ENCODE measurements around the gene GPR25. TPM values are rescaled to one million over a fixed set of nuclear protein-coding genes. Genes with fewer than 3 reads are reported as not detected.

The GPR25 gene
- total RNA-seq, 1 experiment from 2014 or later, result not detected

GRCh38 chr1:200894712-200895442, 22.1 kb downstream of the GPR25 start, which contains the start of gene INAVA:
Gene INAVA (plus strand): TSS chr1:200894900. CDS start chr1:200898401, 3,501 bp downstream.
- DNase-seq (ENCODE audit: extremely low read depth, low read depth), result no peak

GRCh38 chr1:200895443-200895789, 22.6 kb downstream of the GPR25 start:
- DNase-seq (ENCODE audit: extremely low read depth, low read depth), result no peak

GRCh38 chr1:200895801-200896530, 23.2 kb downstream of the GPR25 start:
- no peak for DNase-seq (ENCODE audit: extremely low read depth, low read depth)

- no peak for DNase-seq (ENCODE audit: extremely low read depth, low read depth)
These were observed 23.9 kb downstream of the GPR25 start for GRCh38 chr1:200896531-200897196.

- no peak for DNase-seq (ENCODE audit: extremely low read depth, low read depth)
These were observed 24.5 kb downstream of the GPR25 start for GRCh38 chr1:200897259-200897658.

- no peak for DNase-seq (ENCODE audit: extremely low read depth, low read depth)
These were observed 26.2 kb downstream of the GPR25 start for GRCh38 chr1:200899015-200899386.

- DNase-seq (ENCODE audit: extremely low read depth, low read depth), result no peak
These were observed 26.7 kb downstream of the GPR25 start for GRCh38 chr1:200899451-200899915.

GRCh38 chr1:200899954-200900867, 27.4 kb downstream of the GPR25 start:
- DNase-seq (ENCODE audit: extremely low read depth, low read depth), result no peak

- DNase-seq (ENCODE audit: extremely low read depth, low read depth), result no peak
These were observed 28.1 kb downstream of the GPR25 start for GRCh38 chr1:200900877-200901276.

- DNase-seq (ENCODE audit: extremely low read depth, low read depth), result no peak
These were observed 28.6 kb downstream of the GPR25 start for GRCh38 chr1:200901350-200901749.

GRCh38 chr1:200901796-200902444, 29.1 kb downstream of the GPR25 start:
- no peak for DNase-seq (ENCODE audit: extremely low read depth, low read depth)

- no peak for DNase-seq (ENCODE audit: extremely low read depth, low read depth)
These were observed 31.0 kb downstream of the GPR25 start for GRCh38 chr1:200903793-200904192.

GRCh38 chr1:200904772-200905171, 32.0 kb downstream of the GPR25 start:
- DNase-seq (ENCODE audit: extremely low read depth, low read depth), result no peak

GRCh38 chr1:200905411-200906052, 32.8 kb downstream of the GPR25 start:
- DNase-seq (ENCODE audit: extremely low read depth, low read depth), result no peak

GRCh38 chr1:200906491-200906890, 33.7 kb downstream of the GPR25 start:
- no peak for DNase-seq (ENCODE audit: extremely low read depth, low read depth)

GRCh38 chr1:200907611-200908097, 34.9 kb downstream of the GPR25 start:
- no peak for DNase-seq (ENCODE audit: extremely low read depth, low read depth)

GRCh38 chr1:200908191-200908868, 35.5 kb downstream of the GPR25 start:
- no peak for DNase-seq (ENCODE audit: extremely low read depth, low read depth)

GRCh38 chr1:200909071-200909470, 36.3 kb downstream of the GPR25 start:
- DNase-seq (ENCODE audit: extremely low read depth, low read depth), result no peak

- DNase-seq (ENCODE audit: extremely low read depth, low read depth), result no peak
These were observed 37.0 kb downstream of the GPR25 start for GRCh38 chr1:200909757-200910239.

Measured in NCI-H460 (cell line).